Trophoblast cell (in vitro differentiated cells and primary cell): ENCODE data around the gene DSTN.

Source experiments
- DNase-seq, 2 donors: peaks; one replicate each; pipeline ENCODE4 v3.0.0-alpha.2; 2016
- H2AFZ ChIP-seq: 2 replicates; pipeline ENCODE4 v1.6.1; 2013; ENCODE audit warnings: low read length, moderate library complexity, mild to moderate bottlenecking; ENCODE audit not compliant: insufficient read depth, poor library complexity
- H2AK5ac ChIP-seq: 2 replicates; pipeline ENCODE4 v1.6.1; 2013; ENCODE audit warnings: mild to moderate bottlenecking, low read length
- H2BK120ac ChIP-seq: 2 replicates; pipeline ENCODE4 v1.6.1; 2013; ENCODE audit warnings: low read length, mild to moderate bottlenecking, moderate library complexity; ENCODE audit not compliant: insufficient read depth, poor library complexity
- H2BK12ac ChIP-seq: 2 replicates; pipeline ENCODE4 v1.6.1; 2013; ENCODE audit warnings: mild to moderate bottlenecking, low read length, moderate library complexity
- H2BK5ac ChIP-seq: 2 replicates; pipeline ENCODE4 v1.6.1; 2013; ENCODE audit warnings: low read length, low read depth, moderate library complexity, mild to moderate bottlenecking; ENCODE audit not compliant: poor library complexity
- H3K14ac ChIP-seq: 2 replicates; pipeline ENCODE4 v1.6.1; 2013; ENCODE audit warnings: mild to moderate bottlenecking, low read length
- H3K18ac ChIP-seq: 2 replicates; pipeline ENCODE4 v1.6.1; 2013; ENCODE audit warnings: mild to moderate bottlenecking, low read length
- H3K23ac ChIP-seq: 2 replicates; pipeline ENCODE4 v1.6.1; 2013; ENCODE audit warnings: low read length
- H3K27ac ChIP-seq: 2 replicates; pipeline ENCODE4 v1.5.1; 2013; ENCODE audit warnings: low read depth, mild to moderate bottlenecking, inconsistent platforms, low read length, moderate library complexity
- H3K27me3 ChIP-seq: 2 replicates; pipeline ENCODE4 v1.6.1; 2013; ENCODE audit warnings: inconsistent platforms, mild to moderate bottlenecking, low read length, moderate library complexity; ENCODE audit not compliant: insufficient read depth
- H3K36me3 ChIP-seq, 2 experiments: 1 replicate in 1 of 2; 2 replicates in 1 of 2; pipeline ENCODE4 v1.6.1; 2013; ENCODE audit warnings: low read length in 2 of 2, mild to moderate bottlenecking in 2 of 2, moderate library complexity in 1 of 2; ENCODE audit not compliant: insufficient read depth in 2 of 2, control insufficient read depth in 1 of 2
- H3K4ac ChIP-seq: 2 replicates; pipeline ENCODE4 v1.6.1; 2013; ENCODE audit warnings: low read depth, mild to moderate bottlenecking, low read length, moderate library complexity
- H3K4me1 ChIP-seq, 2 experiments: 1 replicate in 1 of 2; 2 replicates in 1 of 2; pipeline ENCODE4 v1.6.1; 2013; ENCODE audit warnings: low read length in 2 of 2, mild to moderate bottlenecking in 2 of 2, moderate library complexity in 1 of 2; ENCODE audit not compliant: insufficient read depth in 2 of 2, control insufficient read depth in 1 of 2
- H3K4me2 ChIP-seq: 2 replicates; pipeline ENCODE4 v1.6.1; 2013; ENCODE audit warnings: inconsistent platforms, mild to moderate bottlenecking, low read length, moderate library complexity
- H3K4me3 ChIP-seq: 2 replicates; pipeline ENCODE4 v1.5.1; 2013; ENCODE audit warnings: mild to moderate bottlenecking, low read depth, low read length, inconsistent platforms
- H3K79me1 ChIP-seq: one replicate; pipeline ENCODE4 v1.6.1; 2013; ENCODE audit warnings: low read length
- H3K79me2 ChIP-seq: 2 replicates; pipeline ENCODE4 v1.6.1; 2013; ENCODE audit warnings: low read length, mild to moderate bottlenecking; ENCODE audit not compliant: control insufficient read depth, insufficient read depth, poor library complexity
- H3K9ac ChIP-seq: 2 replicates; pipeline ENCODE4 v1.6.1; 2013; ENCODE audit warnings: mild to moderate bottlenecking, low read length
- H3K9me3 ChIP-seq: 2 replicates; pipeline ENCODE4 v1.6.1; 2013; ENCODE audit warnings: low read depth, mild to moderate bottlenecking, control low read depth, inconsistent platforms, low read length; ENCODE audit not compliant: insufficient read depth
- H4K12ac ChIP-seq: 2 replicates; pipeline ENCODE4 v1.6.1; 2013; ENCODE audit warnings: low read depth, mild to moderate bottlenecking, low read length, moderate library complexity
- H4K8ac ChIP-seq: 2 replicates; pipeline ENCODE4 v1.6.1; 2013; ENCODE audit warnings: low read depth, mild to moderate bottlenecking, low read length, moderate library complexity
- H4K91ac ChIP-seq: one replicate; pipeline ENCODE4 v1.6.1; 2013; ENCODE audit warnings: low read depth, mild to moderate bottlenecking, low read length, moderate library complexity
- WGBS: extraction: QIAGEN DNeasy Blood & Tissue Kit; methylation state at CpG from one replicate; pipeline ENCODE4 v1.1.7; 2013; ENCODE audit warnings: missing lambda C conversion rate; ENCODE audit not compliant: insufficient read length, insufficient coverage; ENCODE audit errors: extremely low coverage; 5-methylcytosine and 5-hydroxymethylcytosine counted together

Gene DSTN

GRCh38 chr20:17643531-17644188 lies 73.8 kb downstream of the DSTN start:
- Histone ChIP-seq H3K4me2 (no peak overlapping the region), H2AK5ac (no peak overlapping the region), H3K27me3 (no peaks in the 10 kb centered on the region), H3K23ac (no peak overlapping the region), H3K9ac (no peak overlapping the region), H4K12ac (no peak overlapping the region), H2BK5ac (no peak overlapping the region), H3K18ac (no peak overlapping the region), H4K91ac (no peak overlapping the region), H2AFZ (no peak overlapping the region), H2BK12ac (no peak overlapping the region), H4K8ac (no peak overlapping the region), H3K4me3 (no peak overlapping the region), H3K4ac (no peak overlapping the region), H3K27ac (no peak overlapping the region), H3K79me2 (peaks cover 6% of the 10 kb centered on the region), H3K14ac (no peak overlapping the region), H3K79me1 (no peaks in the 10 kb centered on the region), H2BK120ac (no peak overlapping the region), H3K4me1 (no peaks in the 10 kb centered on the region), H3K9me3 (peaks cover 3% of the 10 kb centered on the region), H3K36me3 (peaks cover 60 to 68% of the 10 kb centered on the region in 2 experiments)
- no CpG with 5 or more reads among the region's 10 CpGs for WGBS
- DNase-seq, result no peak

- Histone ChIP-seq H3K4ac (no peak overlapping the region), H2AFZ (no peak overlapping the region), H3K79me1 (no peaks in the 10 kb centered on the region), H3K18ac (no peak overlapping the region), H4K91ac (no peak overlapping the region), H3K4me3 (no peak overlapping the region), H2BK12ac (no peak overlapping the region), H3K27ac (no peak overlapping the region), H3K79me2 (peaks cover 6% of the 10 kb centered on the region), H3K9ac (no peak overlapping the region), H4K12ac (no peak overlapping the region), H4K8ac (no peak overlapping the region), H3K27me3 (no peaks in the 10 kb centered on the region), H3K23ac (no peak overlapping the region), H2AK5ac (no peak overlapping the region), H2BK120ac (no peak overlapping the region), H2BK5ac (no peak overlapping the region), H3K4me1 (no peaks in the 10 kb centered on the region), H3K36me3 (peaks cover 54 to 63% of the 10 kb centered on the region in 2 experiments), H3K4me2 (no peak overlapping the region), H3K9me3 (peaks cover 3% of the 10 kb centered on the region), H3K14ac (no peak overlapping the region)
- peak; percentile 18 to 47 for DNase-seq
- 100% methylated on average over 1 of the region's 13 CpGs for WGBS
Measured at GRCh38 chr20:17644451-17644850, 74.6 kb downstream of the DSTN start.

GRCh38 chr20:17645010-17645409 lies 75.1 kb downstream of the DSTN start:
- Histone ChIP-seq H3K9me3 (peaks cover 3% of the 10 kb centered on the region), H3K14ac (no peak overlapping the region), H3K79me1 (no peaks in the 10 kb centered on the region), H2BK12ac (no peak overlapping the region), H3K36me3 (peaks cover 54 to 64% of the 10 kb centered on the region in 2 experiments), H3K79me2 (peaks cover 6% of the 10 kb centered on the region), H3K4ac (no peak overlapping the region), H2BK5ac (no peak overlapping the region), H3K27ac (no peak overlapping the region), H3K23ac (no peak overlapping the region), H3K9ac (no peak overlapping the region), H4K8ac (no peak overlapping the region), H3K27me3 (no peaks in the 10 kb centered on the region), H4K12ac (no peak overlapping the region), H4K91ac (no peak overlapping the region), H3K4me3 (no peak overlapping the region), H3K4me2 (no peak overlapping the region), H2AFZ (no peak overlapping the region), H3K18ac (no peak overlapping the region), H3K4me1 (no peaks in the 10 kb centered on the region), H2AK5ac (no peak overlapping the region), H2BK120ac (no peak overlapping the region)
- WGBS, result 100% methylated on average over 2 of the region's 14 CpGs
- DNase-seq, result no peak

GRCh38 chr20:17645546-17646208 lies 75.8 kb downstream of the DSTN start:
- Histone ChIP-seq H3K18ac (no peak overlapping the region), H3K4me3 (no peak overlapping the region), H3K27ac (no peak overlapping the region), H4K91ac (no peak overlapping the region), H3K9ac (no peak overlapping the region), H3K4me1 (no peaks in the 10 kb centered on the region), H4K12ac (no peak overlapping the region), H3K4me2 (no peak overlapping the region), H3K4ac (no peak overlapping the region), H3K14ac (no peak overlapping the region), H3K79me1 (no peaks in the 10 kb centered on the region), H2BK120ac (no peak overlapping the region), H4K8ac (no peak overlapping the region), H2AFZ (no peak overlapping the region), H2BK12ac (no peak overlapping the region), H3K79me2 (peaks cover 6% of the 10 kb centered on the region), H2AK5ac (no peak overlapping the region), H2BK5ac (no peak overlapping the region), H3K27me3 (no peaks in the 10 kb centered on the region), H3K9me3 (peaks cover 3% of the 10 kb centered on the region), H3K36me3 (peaks cover 53 to 64% of the 10 kb centered on the region in 2 experiments), H3K23ac (no peak overlapping the region)
- DNase-seq, result peak; percentile 34 to 53
- no CpG with 5 or more reads among the region's 10 CpGs for WGBS
